ENCODE measurements around the gene CAMSAP1. TPM values are rescaled to one million over a fixed set of nuclear protein-coding genes. Genes with fewer than 3 reads are reported as not detected.

CAMSAP1 gene
- total and polyA plus RNA-seq, 4 donors: 5.0 to 29.8 (median 15.1) TPM

DNA sequence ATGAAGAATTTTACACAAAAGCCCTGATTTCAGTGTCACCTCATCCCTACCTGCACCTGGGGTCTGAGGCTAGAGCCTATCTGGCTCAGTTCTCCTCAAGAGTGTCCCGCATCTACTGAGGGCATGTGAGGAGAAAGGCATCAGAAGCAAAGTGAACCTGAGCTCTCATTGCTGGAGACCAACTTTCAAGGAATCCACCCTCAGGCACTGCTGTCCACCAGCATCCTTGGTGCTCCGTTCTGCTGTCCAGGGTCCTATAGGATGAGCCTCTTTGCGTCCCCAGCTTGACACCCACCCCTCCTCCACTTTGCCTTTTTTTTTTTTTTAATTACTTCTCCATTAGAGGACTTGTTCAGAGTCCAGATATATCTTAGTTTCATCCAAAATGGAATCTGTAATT lies 49.5 kb downstream of the CAMSAP1 start:
- WGBS, 2 donors: 98 to 99% methylated on average over 3 of the region's 3 CpGs

GRCh38 chr9:135857371-135857786 lies 50.0 kb downstream of the CAMSAP1 start:
- Histone ChIP-seq H3K36me3 (ENCODE audit: control insufficient read depth in 4 of 4, insufficient read depth in 4 of 4, low read length in 4 of 4) (peaks cover 3 to 13% (median 8%) of the 10 kb centered on the region in 4 donors), H3K9me3 (ENCODE audit: control insufficient read depth in 4 of 4, insufficient read depth in 3 of 4, low read length in 3 of 4) (peaks cover 0 to 2% (median 0%) of the 10 kb centered on the region in 4 donors), H3K27me3 (ENCODE audit: control insufficient read depth in 3 of 3, insufficient read depth in 3 of 3, low read length in 2 of 3) (no peaks in the 10 kb centered on the region), H3K4me3 (no peak overlapping the region), H3K9ac (ENCODE audit: insufficient read depth in 1 of 2, low read length in 2 of 2) (no peak overlapping the region), H3K27ac (ENCODE audit: low read depth in 1 of 2, low read length in 1 of 2) (no peak overlapping the region), H3K4me1 (ENCODE audit: control insufficient read depth in 5 of 5, insufficient read depth in 5 of 5, low read length in 5 of 5) (no peaks in the 10 kb centered on the region)
- WGBS, 2 donors: 88 to 95% methylated on average over 2 of the region's 2 CpGs
- no peak for TF ChIP-seq CTCF (IDR thresholded peaks at IDR 0.05; ENCODE audit: control extremely low read depth, extremely low read depth)
- ATAC-seq (ENCODE audit: insufficient read depth, low FRiP score): no peak
- DNase-seq: no peak

More for the DNA sequence above, 49.5 kb downstream of the CAMSAP1 start:
- Histone ChIP-seq H3K27ac (ENCODE audit: low read depth in 1 of 2, low read length in 1 of 2) (no peak overlapping the region), H3K9me3 (ENCODE audit: control insufficient read depth in 4 of 4, insufficient read depth in 3 of 4, low read length in 3 of 4) (peaks cover 0 to 2% (median 0%) of the 10 kb centered on the region in 4 donors), H3K4me3 (no peak overlapping the region), H3K4me1 (ENCODE audit: control insufficient read depth in 5 of 5, insufficient read depth in 5 of 5, low read length in 5 of 5) (no peaks in the 10 kb centered on the region), H3K36me3 (ENCODE audit: control insufficient read depth in 4 of 4, insufficient read depth in 4 of 4, low read length in 4 of 4) (peaks cover 3 to 16% (median 9%) of the 10 kb centered on the region in 4 donors), H3K9ac (ENCODE audit: insufficient read depth in 1 of 2, low read length in 2 of 2) (no peak overlapping the region), H3K27me3 (ENCODE audit: control insufficient read depth in 3 of 3, insufficient read depth in 3 of 3, low read length in 2 of 3) (no peaks in the 10 kb centered on the region)
- no peak for TF ChIP-seq CTCF (IDR thresholded peaks at IDR 0.05; ENCODE audit: control extremely low read depth, extremely low read depth)
- ATAC-seq (ENCODE audit: insufficient read depth, low FRiP score): no peak
- DNase-seq: no peak

GRCh38 chr9:135851748-135852147 lies 55.6 kb downstream of the CAMSAP1 start:
- TF ChIP-seq CTCF (IDR thresholded peaks at IDR 0.05; ENCODE audit: control extremely low read depth, extremely low read depth): no peak
- Histone ChIP-seq H3K27ac (ENCODE audit: low read depth in 1 of 2, low read length in 1 of 2) (no peak overlapping the region), H3K4me3 (no peak overlapping the region), H3K27me3 (ENCODE audit: control insufficient read depth in 3 of 3, insufficient read depth in 3 of 3, low read length in 2 of 3) (no peaks in the 10 kb centered on the region), H3K9ac (ENCODE audit: insufficient read depth in 1 of 2, low read length in 2 of 2) (no peak overlapping the region), H3K4me1 (ENCODE audit: control insufficient read depth in 5 of 5, insufficient read depth in 5 of 5, low read length in 5 of 5) (no peaks in the 10 kb centered on the region), H3K36me3 (ENCODE audit: control insufficient read depth in 4 of 4, insufficient read depth in 4 of 4, low read length in 4 of 4) (peaks cover 4 to 26% (median 11%) of the 10 kb centered on the region in 4 donors), H3K9me3 (ENCODE audit: control insufficient read depth in 4 of 4, insufficient read depth in 3 of 4, low read length in 3 of 4) (no peaks in the 10 kb centered on the region)
- 90% methylated on average over 16 of the region's 16 CpGs for WGBS, 2 donors
- ATAC-seq (ENCODE audit: insufficient read depth, low FRiP score) (no peak), DNase-seq (no peak)

DNA sequence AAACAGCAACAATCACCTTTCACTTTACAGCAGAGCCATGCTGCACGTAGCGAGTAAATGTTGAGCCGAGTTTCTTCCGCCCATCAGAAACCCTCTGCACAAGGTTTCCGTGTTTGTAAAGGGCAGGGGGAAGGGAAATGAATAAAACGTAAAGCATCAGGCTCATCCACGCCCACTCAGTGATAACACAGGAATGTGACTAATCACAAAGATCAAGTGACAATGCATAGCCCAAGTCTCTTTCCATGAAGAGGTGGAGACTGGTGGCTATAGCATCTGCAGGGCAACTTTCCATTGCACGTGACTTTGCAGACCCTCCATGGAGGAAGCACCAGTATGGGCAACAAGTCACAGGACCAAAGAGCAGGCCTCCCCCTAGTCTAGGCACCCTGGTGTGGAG lies 56.6 kb downstream of the CAMSAP1 start:
- no peak overlapping the region for H3K9ac ChIP-seq (ENCODE audit: insufficient read depth in 1 of 2, low read length in 2 of 2)

More for the DNA sequence above, 56.6 kb downstream of the CAMSAP1 start:
- no peaks in the 10 kb centered on the region for H3K27me3 ChIP-seq (ENCODE audit: control insufficient read depth in 3 of 3, insufficient read depth in 3 of 3, low read length in 2 of 3)
- no peak for ATAC-seq (ENCODE audit: insufficient read depth, low FRiP score)
- no peak for TF ChIP-seq CTCF (IDR thresholded peaks at IDR 0.05; ENCODE audit: control extremely low read depth, extremely low read depth)
- H3K27ac ChIP-seq (ENCODE audit: low read depth in 1 of 2, low read length in 1 of 2): no peak overlapping the region
- H3K36me3 ChIP-seq (ENCODE audit: control insufficient read depth in 4 of 4, insufficient read depth in 4 of 4, low read length in 4 of 4): peaks cover 3 to 22% (median 8%) of the 10 kb centered on the region in 4 donors
- DNase-seq: no peak
- no peaks in the 10 kb centered on the region for H3K9me3 ChIP-seq (ENCODE audit: control insufficient read depth in 4 of 4, insufficient read depth in 3 of 4, low read length in 3 of 4)
- 77 to 82% methylated on average over 8 of the region's 8 CpGs for WGBS, 2 donors
- H3K4me3 ChIP-seq: no peak overlapping the region
- no peaks in the 10 kb centered on the region for H3K4me1 ChIP-seq (ENCODE audit: control insufficient read depth in 5 of 5, insufficient read depth in 5 of 5, low read length in 5 of 5)

All from lung (tissue), 12 donors.